NCI-H2227 (cell line): ENCODE measurements around the gene VPS4A.
"Not testable (repeated sequence)": the region's sequence is repeated elsewhere in the genome, so short reads cannot be mapped to it uniquely, and the experiment has no call there.

Experiments
- DNase-seq: peaks from one replicate; lab custom pipeline; 2025; ENCODE audit not compliant: unreplicated experiment; lab: John Stamatoyannopoulos, UW

Gene VPS4A

DNA sequence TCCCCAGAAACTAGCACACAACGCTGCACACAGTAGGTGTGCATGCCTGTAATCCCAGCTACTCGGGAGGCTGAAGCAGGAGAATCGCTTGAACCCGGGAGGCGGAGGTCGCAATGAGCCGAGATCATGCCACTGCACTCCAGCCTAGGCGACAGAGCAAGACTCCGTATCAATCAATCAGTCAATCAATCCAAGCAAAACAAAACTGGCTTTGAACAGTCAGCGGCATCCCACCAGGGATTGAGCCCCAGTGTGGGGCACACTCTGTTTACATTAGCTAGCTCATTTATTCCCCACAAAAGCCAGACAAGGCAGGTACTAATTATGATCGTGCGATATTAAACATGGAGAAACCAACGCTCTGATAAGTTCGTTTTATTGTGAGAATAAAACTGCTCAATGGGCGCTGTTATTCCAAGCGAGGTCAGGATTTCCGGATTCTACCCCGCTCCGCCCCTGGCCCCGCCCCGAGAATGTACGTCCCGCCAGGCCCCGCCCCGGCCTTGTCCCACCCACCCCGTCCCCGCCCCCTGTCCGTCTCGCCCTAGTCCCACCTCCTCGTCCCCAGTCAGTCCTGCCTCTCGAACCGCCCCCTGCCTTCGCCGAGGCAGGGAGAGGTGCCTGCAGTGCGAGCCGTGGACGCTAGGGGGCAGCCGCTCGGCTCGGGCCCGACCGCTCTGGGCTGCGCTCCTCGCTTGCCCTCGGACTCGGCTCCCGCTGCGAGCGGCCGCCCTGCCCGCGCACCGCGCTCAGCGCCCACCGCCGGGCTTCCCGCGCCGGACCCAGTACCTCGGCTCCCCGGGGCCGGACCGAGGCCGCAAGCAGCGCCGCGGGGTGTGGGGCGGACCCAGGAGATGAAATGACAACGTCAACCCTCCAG is at the start of gene VPS4A:
Gene VPS4A, plus strand, starts transcription at position 698 of the 880 bp plus-strand sequence. Its CDS starts 162 bp downstream, at position 860.
- DNase-seq: peak; percentile 94

DNA sequence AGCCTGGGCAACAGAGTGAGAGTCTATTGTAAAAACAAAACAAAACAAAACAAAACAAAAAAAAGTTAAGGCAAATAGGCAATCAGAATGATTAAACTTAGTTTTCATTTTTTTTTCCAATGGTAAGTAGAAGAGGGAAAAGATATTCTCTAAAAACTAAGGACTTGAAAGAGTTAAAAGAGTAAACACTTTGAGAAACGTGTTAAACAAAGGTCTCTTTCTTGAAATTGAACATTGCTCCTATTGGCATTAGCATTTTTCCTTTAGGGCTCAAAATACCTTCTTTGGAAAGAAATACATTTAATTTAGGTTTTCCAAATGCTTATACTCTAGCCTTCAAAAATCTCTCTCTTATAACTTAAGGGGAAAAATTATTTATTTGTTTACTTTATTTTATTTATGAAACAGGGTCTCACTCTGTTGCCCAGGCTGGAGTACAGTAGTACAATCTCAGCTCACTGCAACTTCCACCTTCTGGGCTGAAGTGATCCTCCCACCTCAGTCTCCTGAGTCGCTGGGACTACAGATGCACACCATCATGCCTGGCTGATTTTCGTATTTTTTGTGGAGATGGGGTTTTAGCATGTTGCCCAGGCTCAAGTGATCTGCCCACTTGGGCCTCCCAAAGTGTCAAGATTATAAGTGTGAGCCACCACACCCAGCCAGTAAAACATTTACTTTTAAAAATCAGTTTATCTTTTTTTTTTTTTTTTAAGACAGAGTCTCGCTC is 44.7 kb upstream of the VPS4A start:
- no peak for DNase-seq

DNA sequence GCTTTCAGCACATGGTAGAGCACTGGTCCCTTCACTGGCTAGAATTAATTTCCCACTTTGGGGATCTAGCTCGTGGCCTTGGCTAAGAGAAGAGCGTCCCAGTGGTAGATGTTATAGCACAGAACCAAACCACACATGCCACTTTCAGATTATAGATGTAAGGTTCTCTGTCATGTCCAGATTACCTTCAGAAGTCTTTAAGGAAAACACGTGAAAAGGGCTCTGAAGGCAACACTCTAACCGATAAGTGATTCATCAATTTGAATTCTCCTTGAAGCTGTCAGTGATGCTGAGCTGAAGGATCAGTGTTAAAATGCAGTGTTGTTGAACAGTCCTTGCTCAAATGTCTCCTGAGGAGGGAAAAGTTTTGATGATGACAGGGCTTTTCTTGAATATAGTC is 43.5 kb upstream of the VPS4A start:
- no peak for DNase-seq

DNA sequence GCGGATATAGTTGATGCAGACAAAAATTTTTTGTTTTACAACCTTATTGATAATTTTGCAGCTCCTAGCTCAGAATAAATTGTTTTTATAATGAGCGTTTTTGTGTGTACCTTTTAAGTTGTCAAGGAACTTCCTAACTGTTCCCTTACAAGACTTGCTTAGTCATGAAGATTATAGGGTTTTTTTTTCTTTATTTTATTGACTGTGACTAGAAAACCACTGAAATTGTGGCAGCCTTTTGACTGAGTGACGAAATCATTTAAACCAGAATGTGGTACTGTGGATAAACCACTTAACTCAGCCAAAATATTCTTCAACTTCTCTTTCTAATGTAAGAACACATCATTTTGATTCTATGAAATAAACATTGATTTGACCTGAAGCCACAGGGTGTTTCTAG is 40.8 kb upstream of the VPS4A start:
- DNase-seq: no peak

DNA sequence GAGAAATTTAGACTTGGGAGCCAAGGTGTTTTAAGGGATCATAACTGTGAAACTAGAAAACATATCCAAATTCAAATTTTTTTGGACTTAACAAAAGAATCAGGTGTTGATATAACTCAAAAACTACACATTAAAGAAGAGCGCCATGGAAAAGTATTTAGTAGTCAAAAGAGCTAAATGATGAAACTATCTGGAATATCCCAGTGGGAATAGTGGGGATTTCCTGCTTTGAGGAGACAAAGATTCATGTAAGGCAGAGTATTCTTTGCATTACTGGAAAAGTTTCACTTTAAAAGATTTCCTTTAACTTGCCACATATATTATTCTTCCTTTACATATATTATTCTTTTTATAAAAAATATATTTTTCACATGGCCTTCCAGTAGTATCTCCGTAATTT is 40.3 kb upstream of the VPS4A start:
- DNase-seq: no peak

DNA sequence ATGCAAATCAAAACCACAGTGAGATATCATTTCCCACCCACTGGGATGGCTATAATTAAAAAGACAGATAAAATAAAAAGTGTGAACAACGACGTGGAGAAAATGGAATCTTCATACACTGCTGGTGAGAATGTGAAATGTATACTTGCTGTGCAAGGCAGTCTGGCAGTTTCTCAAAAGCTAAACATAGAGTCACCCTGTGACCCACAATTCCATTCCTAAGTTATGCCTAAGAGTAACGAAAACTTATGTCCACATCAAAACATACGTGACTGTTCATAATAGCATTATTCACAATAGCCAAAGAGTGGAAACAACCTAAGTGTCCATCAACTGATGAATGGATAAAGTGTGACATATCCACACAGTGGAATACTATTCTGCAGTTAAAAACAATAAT is 38.1 kb upstream of the VPS4A start:
- DNase-seq: no peak

DNA sequence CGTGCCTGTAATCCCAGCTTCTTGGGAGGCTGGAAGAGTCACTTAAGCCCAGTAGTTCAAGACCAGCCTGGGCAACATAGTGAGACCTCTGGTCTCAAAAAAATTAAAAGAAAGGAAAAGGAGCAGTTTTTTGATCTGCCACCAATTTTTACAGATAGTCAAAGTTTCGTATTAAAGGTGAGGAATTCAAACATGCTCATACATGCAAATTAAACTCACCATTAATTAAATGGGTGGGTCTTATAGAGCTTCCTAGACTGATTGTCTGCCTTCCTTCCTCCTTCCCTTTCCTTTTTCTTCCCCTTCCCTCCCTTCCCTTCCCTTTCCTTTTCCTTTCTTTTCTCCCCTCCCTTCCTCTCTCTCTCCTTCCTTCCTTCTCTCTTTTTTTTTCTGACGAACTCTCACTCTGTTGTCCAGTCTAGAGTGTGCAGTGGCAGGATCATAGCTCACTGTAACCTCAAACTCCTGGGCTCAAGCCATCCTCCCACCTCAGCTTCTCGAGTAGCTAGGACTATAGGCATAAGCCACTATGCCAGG is 36.4 kb upstream of the VPS4A start:
- no peak for DNase-seq

DNA sequence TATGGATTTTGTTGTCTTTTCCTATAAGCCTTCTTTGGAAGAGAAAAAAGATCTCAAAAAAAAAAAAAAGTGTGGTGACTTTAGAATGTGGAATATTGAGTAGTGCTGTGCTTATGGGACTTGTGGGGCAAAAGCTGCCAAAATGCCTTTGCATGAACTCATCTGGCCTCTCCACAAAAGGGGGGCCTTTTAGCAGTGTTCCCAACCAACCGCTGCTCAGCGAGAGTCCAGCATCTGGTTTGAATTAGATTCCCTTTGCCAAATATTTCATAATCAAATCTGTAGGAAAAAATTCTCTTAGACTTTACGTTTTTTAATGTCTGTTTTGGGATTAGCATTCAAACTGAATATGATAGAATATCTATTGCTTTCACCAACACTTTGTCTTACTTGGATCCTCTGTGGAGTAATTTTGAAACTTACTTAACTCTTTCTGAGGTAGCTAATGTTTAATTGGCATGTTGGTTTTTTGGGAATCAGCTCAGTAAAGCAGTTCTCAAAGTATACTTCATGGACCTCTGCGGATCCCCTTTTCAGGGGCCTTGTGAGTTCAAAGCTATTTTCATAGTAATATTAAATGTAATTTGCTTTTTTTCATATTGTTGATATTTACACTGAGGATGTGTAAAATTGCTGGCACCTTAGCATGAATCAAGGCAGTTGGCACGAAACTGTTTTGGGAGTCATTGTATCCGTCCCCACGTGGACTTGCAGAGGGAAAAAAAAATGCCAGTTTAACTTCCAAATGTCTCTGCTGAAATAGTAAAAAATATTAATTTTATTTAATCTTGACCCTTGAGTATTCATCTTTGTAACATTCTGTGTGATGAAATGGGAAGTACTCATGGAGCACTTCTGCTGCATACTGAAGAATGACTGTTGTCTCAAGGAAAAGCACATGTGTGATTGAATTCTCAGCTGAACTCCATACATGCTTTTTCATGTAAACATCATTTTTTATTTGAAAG is 34.7 kb upstream of the VPS4A start:
- no peak for DNase-seq

DNA sequence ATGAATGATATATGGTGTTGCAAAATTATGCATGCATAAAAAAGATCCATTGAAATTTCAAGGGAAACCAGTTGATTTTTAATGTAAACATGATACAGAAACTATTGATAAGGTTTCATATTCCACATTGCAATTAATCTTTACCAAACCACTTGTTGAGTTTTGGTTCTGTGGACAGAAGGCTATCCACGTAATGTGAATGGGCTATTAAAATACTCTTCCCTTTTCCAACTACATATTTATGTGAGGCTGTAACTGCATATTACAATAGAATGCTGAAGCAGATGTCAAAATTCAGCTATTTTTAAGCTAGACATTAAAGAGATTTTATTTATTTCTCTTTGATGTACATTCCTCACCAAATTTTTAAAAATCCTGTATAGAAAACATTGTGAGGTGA is 33.7 kb upstream of the VPS4A start:
- no peak for DNase-seq

DNA sequence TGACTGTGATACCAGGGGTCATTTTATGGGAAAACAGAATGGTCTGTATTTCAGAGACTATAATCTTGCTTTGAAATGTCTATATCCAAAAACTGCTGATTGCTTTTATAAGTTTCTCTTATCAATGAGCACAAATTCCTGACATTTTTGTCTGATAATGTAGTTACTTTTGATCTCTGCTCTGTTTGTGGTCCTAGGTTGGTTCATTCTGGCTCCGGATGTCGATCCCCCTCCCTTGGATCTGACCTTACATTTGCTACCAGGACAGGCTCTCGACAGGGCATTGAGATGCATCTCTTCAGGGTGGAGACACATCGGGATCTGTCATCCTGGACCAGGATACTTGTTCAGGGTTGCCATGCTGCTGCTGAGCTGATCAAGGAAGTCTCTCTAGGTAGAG is 27.3 kb upstream of the VPS4A start:
- no peak for DNase-seq

DNA sequence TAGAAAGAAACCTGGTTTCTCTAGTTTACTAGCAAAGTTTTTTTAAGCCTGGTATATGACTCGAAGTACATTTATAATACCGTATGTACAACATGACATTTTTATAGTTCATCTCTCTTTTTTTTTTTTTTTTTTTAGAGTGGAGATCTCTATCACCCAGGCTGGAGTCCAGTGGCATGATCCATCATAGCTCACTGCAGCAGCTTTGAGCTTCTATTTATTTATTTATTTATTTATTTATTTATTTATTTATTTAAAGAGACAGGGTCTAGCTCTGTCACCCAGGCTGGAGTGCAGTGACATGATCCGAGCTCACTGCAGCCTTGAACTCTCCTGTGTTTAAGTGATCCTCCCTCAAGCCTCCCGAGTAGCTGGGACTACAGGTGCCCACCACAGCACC is 25.9 kb upstream of the VPS4A start:
- no peak for DNase-seq

DNA sequence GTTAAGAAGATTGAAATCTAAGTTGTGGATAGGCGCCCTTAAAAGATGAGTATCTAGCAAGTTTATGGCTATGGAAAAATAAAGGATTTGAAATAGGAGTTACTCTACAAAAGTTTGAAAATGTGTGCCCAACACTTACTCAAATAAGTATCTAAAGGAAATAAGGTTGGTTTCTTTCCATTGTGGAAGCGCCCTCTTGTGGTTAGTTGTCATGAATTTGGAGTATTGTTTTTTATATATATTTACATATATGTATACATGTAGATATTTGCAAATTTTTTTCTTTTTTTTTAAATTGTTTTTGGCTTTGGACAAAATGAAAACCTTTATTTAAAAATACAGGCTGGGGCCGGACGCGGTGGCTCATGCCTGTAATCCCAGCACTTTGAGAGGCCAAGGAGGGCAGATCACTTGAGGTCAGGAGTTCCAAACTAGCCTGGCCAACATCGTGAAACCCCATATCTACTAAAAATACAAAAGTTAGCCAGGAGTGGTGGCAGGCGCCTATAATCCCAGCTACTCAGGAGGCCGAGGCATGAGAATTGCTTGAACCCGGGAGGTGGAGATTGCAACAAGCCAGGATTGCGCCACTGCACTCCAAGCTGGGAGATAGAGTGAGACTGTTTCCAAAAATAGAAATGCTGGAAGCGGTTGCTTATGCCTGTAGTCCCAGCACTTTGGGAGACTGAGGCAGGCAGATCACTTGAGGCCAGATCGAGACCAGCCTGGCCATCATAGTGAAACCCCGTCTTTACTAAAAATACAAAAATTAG is 24.0 kb upstream of the VPS4A start:
- peak; percentile 50 for DNase-seq

DNA sequence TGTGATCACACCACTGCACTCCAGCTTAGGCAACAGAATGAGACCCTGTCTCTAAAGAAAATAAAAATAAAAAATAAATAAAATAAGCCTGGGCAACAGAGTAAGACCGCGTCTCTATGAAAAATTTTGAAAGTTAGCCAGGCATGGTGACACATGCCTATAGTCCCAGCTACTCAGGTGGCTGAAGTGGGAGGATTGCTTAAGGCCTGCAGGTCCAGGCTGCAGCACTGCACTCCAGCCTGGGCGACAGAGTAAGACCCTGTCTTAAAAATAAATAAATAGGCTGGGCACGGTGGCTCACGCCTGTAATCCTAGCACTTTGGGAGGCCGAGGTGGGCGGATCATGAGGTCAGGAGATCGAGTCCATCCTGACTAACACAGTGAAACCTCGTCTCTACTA is 19.5 kb upstream of the VPS4A start:
- not testable (repeated sequence) for DNase-seq

DNA sequence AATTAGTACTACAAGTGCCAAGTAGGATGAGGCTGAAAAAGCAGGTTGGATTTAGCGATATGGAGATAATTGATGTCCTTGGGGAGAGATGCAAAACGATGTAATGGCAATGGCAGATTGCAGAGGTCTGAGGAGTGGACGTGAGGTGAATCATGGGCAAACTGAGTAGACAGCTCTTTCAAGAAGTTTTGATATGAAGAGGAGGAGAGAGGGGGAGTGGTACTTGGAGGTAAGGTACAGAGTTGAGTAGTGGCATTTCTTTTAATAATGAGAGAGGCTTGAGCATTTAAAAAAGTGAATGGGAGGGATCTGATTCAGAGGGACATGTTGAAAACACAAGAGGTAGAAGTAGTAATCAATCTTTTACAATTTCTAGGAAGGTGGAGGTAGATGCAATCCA is 17.7 kb upstream of the VPS4A start:
- DNase-seq: no peak

DNA sequence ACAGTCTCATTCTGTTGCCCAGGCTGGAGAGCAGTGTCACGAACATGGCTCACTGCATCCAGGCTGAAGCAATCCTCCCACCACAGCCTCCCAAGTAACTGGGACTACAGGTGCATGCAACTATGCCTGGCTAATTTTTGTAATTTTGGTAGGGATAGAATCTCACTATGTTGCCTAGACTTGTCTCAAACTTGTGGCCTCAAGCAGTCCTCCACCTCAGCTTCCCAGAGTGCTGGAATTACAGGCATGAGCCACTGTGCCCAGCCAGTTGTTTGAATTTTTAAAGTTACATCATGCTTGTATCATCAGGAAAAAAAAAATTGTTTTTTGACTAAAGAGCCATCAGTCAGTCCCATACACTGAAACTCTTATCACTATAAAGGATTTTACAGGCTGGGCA is 17.1 kb upstream of the VPS4A start:
- no peak for DNase-seq

DNA sequence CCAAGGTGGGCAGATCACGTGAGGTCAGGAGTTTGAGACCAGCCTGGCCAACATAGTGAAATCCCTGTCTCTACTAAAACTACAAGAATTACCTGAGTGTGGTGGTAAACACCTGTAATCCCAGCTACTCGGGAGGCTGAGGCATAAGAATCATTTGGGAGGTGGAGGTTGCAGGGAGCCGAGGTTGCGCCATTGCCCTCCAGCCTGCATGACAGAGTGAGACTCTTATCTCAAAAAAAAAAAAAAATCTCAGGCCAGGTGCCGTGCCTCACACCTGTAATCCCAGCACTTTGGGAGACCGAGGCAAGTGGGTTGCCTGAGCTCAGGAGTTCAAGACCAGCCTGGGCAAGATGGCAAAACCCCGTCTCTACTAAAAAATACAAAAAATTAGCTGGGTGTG is 14.4 kb upstream of the VPS4A start:
- not testable (repeated sequence) for DNase-seq

DNA sequence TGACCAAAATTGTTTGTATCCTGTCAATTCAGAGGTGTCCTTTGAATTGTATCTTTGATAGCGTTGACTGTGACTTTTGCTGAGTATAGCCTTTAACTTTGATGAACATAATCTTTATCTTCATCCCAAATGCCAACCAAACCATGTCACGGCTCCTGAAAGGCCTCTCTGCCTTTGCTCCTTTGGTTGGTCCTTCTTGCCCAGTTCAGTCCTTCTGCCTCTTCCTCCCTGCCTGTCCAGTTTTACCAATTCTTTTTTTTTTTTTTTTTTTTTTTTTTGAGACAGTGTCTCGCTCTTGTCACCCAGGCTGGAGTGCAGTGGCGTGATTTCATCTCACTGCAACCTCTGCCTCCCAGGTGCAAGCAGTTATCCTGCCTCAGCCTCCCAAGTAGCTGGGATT is 12.9 kb upstream of the VPS4A start:
- no peak for DNase-seq

DNA sequence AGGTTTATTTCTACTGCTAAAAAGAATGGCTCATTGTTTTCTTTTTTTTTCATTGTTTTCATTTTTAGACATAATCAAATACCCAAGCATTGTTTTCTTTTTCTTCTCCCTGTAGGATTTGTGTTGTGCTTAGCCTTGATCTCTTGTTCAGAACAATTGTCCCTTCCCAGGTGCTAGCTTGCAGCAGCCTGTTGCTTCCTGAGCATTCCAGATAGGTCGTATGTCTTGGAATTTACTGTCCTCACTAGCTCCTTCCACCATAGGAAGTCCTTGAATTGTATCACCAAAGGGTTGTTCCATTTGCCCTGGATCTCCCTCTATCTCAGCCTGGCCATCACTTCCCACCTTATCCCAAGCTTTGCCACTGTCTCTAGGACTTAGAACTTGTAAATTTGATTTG is 10.0 kb upstream of the VPS4A start:
- no peak for DNase-seq

DNA sequence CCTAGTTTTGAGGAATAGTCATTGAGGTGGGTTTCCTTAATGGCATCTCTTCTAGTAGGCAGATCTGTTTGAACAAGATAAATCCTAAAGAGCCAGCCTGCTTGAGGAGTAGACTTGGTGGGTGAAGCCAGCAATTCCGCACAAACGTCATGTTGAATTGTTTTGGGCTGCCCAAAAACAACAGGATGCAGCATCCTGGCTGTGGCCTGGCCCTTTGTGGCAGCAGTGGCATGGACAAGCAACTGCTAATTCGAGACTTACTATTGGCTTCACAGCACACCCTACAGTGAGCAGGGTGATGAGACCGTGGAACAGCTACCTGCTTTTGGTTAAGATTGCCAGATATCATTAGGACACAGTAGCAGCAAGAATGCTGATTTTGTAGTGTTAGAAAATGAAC is 9.3 kb upstream of the VPS4A start:
- DNase-seq: no peak

DNA sequence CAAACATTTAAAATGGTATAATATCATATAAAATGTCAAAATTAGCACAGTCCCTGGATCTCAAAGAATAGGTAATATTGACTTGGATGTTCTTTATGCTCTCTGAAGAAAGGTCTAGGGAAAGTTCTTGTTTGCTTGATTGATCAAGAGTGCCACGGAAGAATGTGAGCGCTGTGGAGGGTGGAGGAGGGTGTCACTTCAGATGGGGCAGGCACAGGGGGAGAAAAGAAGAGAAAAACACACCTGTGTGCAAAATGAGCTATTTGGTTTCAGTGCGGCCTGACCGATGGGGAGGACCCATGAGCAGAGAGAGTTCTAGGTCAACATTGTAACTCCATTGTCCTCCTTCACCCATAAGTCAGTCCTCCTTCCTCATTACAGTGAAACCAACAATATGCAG is 8.8 kb upstream of the VPS4A start:
- no peak for DNase-seq
